GM19025 (cell line): Measurements from ENCODE around the gene KRTAP4-3.
"Not testable (repeated sequence)": the region's sequence is repeated elsewhere in the genome, so short reads cannot be mapped to it uniquely, and the experiment has no call there.

Experiments
- ATAC-seq: cut with Tn5 transposase; IDR thresholded peaks from one replicate; pipeline ENCODE4 v1.9.1; 2021; ENCODE audit warnings: mild to moderate bottlenecking, low read depth, moderate library complexity; ENCODE audit not compliant: unreplicated experiment

Gene KRTAP4-3

DNA sequence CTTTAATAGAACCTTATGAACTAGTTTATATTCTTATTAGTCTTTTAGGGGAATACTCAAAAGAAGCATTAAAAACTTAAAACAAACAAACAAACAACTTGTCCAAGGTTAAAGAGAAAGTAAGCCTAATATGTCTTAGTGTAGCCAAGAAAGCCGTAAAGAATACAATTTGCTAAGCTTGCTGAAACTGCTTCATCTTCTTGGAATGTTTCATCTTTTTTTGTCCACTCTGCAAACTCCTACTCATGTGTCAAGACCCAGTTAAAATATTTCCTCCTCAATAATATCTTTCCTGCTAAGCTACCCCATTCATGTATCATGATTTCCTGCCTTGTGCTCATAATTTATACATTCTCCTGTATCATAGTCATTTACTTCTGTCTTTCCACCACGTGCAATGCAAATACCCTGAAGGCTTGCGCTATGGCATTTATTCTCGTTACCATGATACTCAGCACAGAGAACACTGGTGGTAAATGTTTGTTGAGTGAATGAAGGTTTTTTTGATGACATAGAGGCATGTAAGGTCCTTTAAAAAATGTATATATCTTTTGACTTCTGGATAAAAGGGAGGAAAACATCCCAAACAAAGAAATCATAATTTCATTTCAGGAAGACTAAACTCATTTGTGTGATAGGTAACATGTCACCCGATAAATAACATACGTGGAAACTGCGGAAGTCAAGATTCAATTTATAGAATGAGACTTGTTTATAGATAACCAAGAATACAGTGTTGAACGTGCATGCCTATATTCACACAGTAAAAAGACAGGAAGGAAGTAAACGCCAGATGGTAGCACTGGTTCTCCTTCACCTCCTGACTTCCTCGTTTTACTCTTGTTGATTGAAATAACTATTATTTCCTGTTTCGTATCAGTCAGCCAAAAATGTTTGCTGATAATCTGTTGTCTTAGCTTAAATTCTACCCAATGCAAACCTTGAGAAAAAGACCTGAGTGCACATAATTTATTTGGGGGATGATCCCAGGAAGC, 48.0 kb downstream of the KRTAP4-3 start:
- not testable (repeated sequence) for ATAC-seq

DNA sequence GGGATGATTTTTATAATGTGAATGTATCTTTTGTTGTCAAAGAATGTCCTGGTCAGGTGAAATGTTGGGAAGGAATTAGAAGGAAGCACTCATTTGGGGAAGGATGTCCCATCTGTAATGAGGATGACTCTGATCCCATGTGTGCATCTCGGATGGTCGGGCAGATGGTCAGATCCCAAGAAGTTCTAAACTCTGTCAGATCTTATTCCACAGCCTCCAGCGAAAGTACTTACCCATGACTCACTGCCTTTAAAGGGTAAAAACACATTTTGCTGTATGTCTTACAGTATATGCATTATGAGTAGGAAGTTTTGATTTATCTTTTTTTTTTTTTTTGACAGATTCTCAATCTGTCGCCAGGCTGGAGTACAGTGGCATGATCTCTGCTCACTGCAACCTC, 49.3 kb downstream of the KRTAP4-3 start:
- no peak for ATAC-seq

GRCh38 chr17:41117846-41118386, 50.1 kb downstream of the KRTAP4-3 start, which contains the start of gene KRTAP4-11:
Gene KRTAP4-11 (minus strand): TSS chr17:41118373. CDS start chr17:41118315, 58 bp downstream.
- not testable (repeated sequence) for ATAC-seq
